ENCODE measurements around the gene SIN3A.

DNA sequence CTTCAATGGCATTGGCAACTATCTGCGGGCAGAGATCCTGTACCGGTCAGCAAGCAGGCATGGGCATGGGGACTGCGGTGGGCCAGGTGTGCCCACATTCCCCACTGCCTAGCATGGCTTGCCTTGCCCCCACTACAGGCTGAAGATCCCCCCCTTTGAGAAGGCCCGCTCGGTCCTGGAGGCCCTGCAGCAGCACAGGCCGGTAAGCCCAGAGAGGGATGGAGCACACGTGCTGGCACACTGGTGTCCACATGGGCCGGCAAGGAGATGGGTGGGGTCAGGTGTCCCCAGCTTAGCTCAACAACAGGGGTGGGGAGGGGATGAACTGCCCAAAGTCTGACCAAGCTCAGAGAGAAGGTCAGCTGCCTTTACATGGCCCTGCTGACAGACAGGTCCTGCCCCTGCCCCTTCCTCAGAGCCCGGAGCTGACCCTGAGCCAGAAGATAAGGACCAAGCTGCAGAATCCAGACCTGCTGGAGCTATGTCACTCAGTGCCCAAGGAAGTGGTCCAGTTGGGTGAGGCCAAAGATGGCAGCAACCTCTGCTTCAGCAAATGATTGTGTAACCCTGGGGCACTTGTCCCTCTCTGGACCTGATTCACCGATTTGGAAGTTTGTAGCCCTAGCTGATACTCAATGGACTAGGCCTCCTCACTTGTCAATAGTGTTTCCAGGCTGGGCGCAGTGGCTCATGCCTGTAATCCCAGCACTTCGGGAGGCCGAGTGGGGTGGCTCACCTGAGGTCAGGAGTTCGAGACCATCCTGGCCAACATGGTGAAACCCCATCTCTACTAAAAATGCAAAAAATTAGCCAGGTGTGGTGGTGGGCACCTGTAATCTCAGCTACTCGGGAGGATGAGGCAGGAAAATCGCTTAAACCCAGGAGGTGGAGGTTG lies 99.1 kb downstream of the SIN3A start:
- TF ChIP-seq, protein P1, sequence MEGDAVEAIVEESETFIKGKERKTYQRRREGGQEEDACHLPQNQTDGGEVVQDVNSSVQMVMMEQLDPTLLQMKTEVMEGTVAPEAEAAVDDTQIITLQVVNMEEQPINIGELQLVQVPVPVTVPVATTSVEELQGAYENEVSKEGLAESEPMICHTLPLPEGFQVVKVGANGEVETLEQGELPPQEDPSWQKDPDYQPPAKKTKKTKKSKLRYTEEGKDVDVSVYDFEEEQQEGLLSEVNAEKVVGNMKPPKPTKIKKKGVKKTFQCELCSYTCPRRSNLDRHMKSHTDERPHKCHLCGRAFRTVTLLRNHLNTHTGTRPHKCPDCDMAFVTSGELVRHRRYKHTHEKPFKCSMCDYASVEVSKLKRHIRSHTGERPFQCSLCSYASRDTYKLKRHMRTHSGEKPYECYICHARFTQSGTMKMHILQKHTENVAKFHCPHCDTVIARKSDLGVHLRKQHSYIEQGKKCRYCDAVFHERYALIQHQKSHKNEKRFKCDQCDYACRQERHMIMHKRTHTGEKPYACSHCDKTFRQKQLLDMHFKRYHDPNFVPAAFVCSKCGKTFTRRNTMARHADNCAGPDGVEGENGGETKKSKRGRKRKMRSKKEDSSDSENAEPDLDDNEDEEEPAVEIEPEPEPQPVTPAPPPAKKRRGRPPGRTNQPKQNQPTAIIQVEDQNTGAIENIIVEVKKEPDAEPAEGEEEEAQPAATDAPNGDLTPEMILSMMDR (IDR thresholded peaks at IDR 0.05; ENCODE audit: insufficient read depth, low read length, poor library complexity, severe bottlenecking), result no peak
- TF ChIP-seq EZH2phosphoT487 (conservative IDR thresholded peaks at IDR 0.05; ENCODE audit: low read length), result no peak
